Muscle of leg (tissue), 11 donors: ENCODE data around the gene ANKS1A. TPM values are rescaled to one million over a fixed set of nuclear protein-coding genes. Genes with fewer than 3 reads are reported as not detected.
A peak's percentile ranks its signal among the peaks of the same experiment; 100 is the strongest.

Source experiments
- DNase-seq: peaks from one replicate; pipeline ENCODE4 v3.0.0; 2013
- H3K27ac ChIP-seq: one replicate; pipeline ENCODE4 v1.5.1; 2013; ENCODE audit warnings: mild to moderate bottlenecking, low read length, control low read depth
- H3K27me3 ChIP-seq: one replicate; pipeline ENCODE4 v1.6.1; 2013; ENCODE audit warnings: low read length; ENCODE audit not compliant: control insufficient read depth, insufficient read depth
- H3K36me3 ChIP-seq: one replicate; pipeline ENCODE4 v1.6.1; 2013; ENCODE audit warnings: low read length; ENCODE audit not compliant: control insufficient read depth, insufficient read depth
- H3K4me1 ChIP-seq: one replicate; pipeline ENCODE4 v1.6.1; 2013; ENCODE audit warnings: low read length; ENCODE audit not compliant: control insufficient read depth, insufficient read depth
- H3K4me3 ChIP-seq: one replicate; pipeline ENCODE4 v1.5.1; 2013; ENCODE audit warnings: low read length, control low read depth
- H3K9me3 ChIP-seq: replicated peaks from 2 replicates; pipeline ENCODE4 v1.6.1; 2013; ENCODE audit warnings: low read depth, low read length; ENCODE audit not compliant: control insufficient read depth
- WGBS: methylation state at CpG from one replicate; pipeline ENCODE4 v1.1.5; 2013; ENCODE audit warnings: missing lambda C conversion rate; ENCODE audit not compliant: insufficient coverage; 5-methylcytosine and 5-hydroxymethylcytosine counted together
- polyA plus RNA-seq, 8 donors: library from polyadenylated mRNA; unstranded; fragments of 120-200 nt; gene quantifications; one replicate each; pipeline versions ENCODE4 v1.2.1 to v1.2.3, GENCODE V29; 2013; ENCODE audit warnings: inconsistent platforms in 1 of 8, low replicate concordance in 1 of 8; ENCODE audit not compliant: insufficient read length in 8 of 8, insufficient read depth in 1 of 8
- total RNA-seq: library from RNA; stranded (reverse); fragments of 120-200 nt; gene quantifications from one replicate; pipeline ENCODE4 v1.2.4, GENCODE V29; 2013

ANKS1A gene
- total and polyA plus RNA-seq, 9 donors, result 22.7 to 56.0 (median 39.8) TPM

- 80% methylated on average over 21 of the region's 21 CpGs for WGBS
- H3K9me3 ChIP-seq, result no peaks in the 10 kb centered on the region
- H3K4me1 ChIP-seq, result peaks cover 17% of the 10 kb centered on the region
- H3K27ac ChIP-seq, result no peak overlapping the region
- no peaks in the 10 kb centered on the region for H3K27me3 ChIP-seq
- no peak overlapping the region for H3K4me3 ChIP-seq
- H3K36me3 ChIP-seq, result peaks cover 86% of the 10 kb centered on the region
- no peak for DNase-seq
These were observed 191.9 kb downstream of the ANKS1A start for GRCh38 chr6:35080821-35081425.

GRCh38 chr6:35081426-35081851, 192.4 kb downstream of the ANKS1A start:
- peak; percentile 52 for DNase-seq
- Histone ChIP-seq H3K4me3 (no peak overlapping the region), H3K27ac (peak overlapping the region; percentile 51), H3K4me1 (peaks cover 17% of the 10 kb centered on the region), H3K27me3 (no peaks in the 10 kb centered on the region), H3K9me3 (no peaks in the 10 kb centered on the region), H3K36me3 (peaks cover 91% of the 10 kb centered on the region)
- whole genome bisulfite sequencing, result 28% methylated on average over 13 of the region's 13 CpGs

GRCh38 chr6:35082046-35082732, 193.1 kb downstream of the ANKS1A start:
- H3K4me1 ChIP-seq, result peaks cover 17% of the 10 kb centered on the region
- H3K4me3 ChIP-seq, result no peak overlapping the region
- H3K27ac ChIP-seq, result peak overlapping the region; percentile 29
- WGBS, result 54% methylated on average over 18 of the region's 19 CpGs
- H3K9me3 ChIP-seq, result no peaks in the 10 kb centered on the region
- no peak for DNase-seq
- H3K27me3 ChIP-seq, result no peaks in the 10 kb centered on the region
- peaks cover 92% of the 10 kb centered on the region for H3K36me3 ChIP-seq

- 84% methylated on average over 10 of the region's 13 CpGs for WGBS
- no peak for DNase-seq
- no peak overlapping the region for H3K27ac ChIP-seq
- H3K9me3 ChIP-seq, result no peaks in the 10 kb centered on the region
- peaks cover 93% of the 10 kb centered on the region for H3K36me3 ChIP-seq
- H3K27me3 ChIP-seq, result no peaks in the 10 kb centered on the region
- peaks cover 17% of the 10 kb centered on the region for H3K4me1 ChIP-seq
- H3K4me3 ChIP-seq, result no peak overlapping the region
These were observed 193.8 kb downstream of the ANKS1A start for GRCh38 chr6:35082733-35083403.

- no peak for DNase-seq
- no peaks in the 10 kb centered on the region for H3K9me3 ChIP-seq
- H3K27ac ChIP-seq, result no peak overlapping the region
- H3K27me3 ChIP-seq, result no peaks in the 10 kb centered on the region
- peaks cover 93% of the 10 kb centered on the region for H3K36me3 ChIP-seq
- WGBS, result 94% methylated on average over 5 of the region's 9 CpGs
- H3K4me3 ChIP-seq, result no peak overlapping the region
- peaks cover 17% of the 10 kb centered on the region for H3K4me1 ChIP-seq
These were observed 194.5 kb downstream of the ANKS1A start for GRCh38 chr6:35083507-35083906.

- peaks cover 17% of the 10 kb centered on the region for H3K4me1 ChIP-seq
- no peaks in the 10 kb centered on the region for H3K27me3 ChIP-seq
- peaks cover 93% of the 10 kb centered on the region for H3K36me3 ChIP-seq
- H3K27ac ChIP-seq, result no peak overlapping the region
- no peak overlapping the region for H3K4me3 ChIP-seq
- WGBS, result 83% methylated on average over 5 of the region's 14 CpGs
- no peaks in the 10 kb centered on the region for H3K9me3 ChIP-seq
- DNase-seq, result peak; percentile 45
These were observed 195.0 kb downstream of the ANKS1A start for GRCh38 chr6:35084041-35084491.

GRCh38 chr6:35084511-35085203, 195.6 kb downstream of the ANKS1A start:
- no peaks in the 10 kb centered on the region for H3K27me3 ChIP-seq
- 92% methylated on average over 8 of the region's 12 CpGs for WGBS
- peaks cover 93% of the 10 kb centered on the region for H3K36me3 ChIP-seq
- H3K9me3 ChIP-seq, result no peaks in the 10 kb centered on the region
- no peak overlapping the region for H3K27ac ChIP-seq
- DNase-seq, result no peak
- no peak overlapping the region for H3K4me3 ChIP-seq
- peaks cover 17% of the 10 kb centered on the region for H3K4me1 ChIP-seq

GRCh38 chr6:35085359-35086281, 196.6 kb downstream of the ANKS1A start:
- Histone ChIP-seq H3K9me3 (no peaks in the 10 kb centered on the region), H3K27ac (no peak overlapping the region), H3K27me3 (no peaks in the 10 kb centered on the region), H3K36me3 (peaks cover 86% of the 10 kb centered on the region), H3K4me1 (peaks cover 17% of the 10 kb centered on the region), H3K4me3 (no peak overlapping the region)
- WGBS, result 88% methylated on average over 30 of the region's 30 CpGs
- DNase-seq, result no peak

GRCh38 chr6:35086282-35086632, 197.2 kb downstream of the ANKS1A start:
- WGBS, result 83% methylated on average over 7 of the region's 10 CpGs
- Histone ChIP-seq H3K4me1 (peaks cover 16% of the 10 kb centered on the region), H3K36me3 (peaks cover 79% of the 10 kb centered on the region), H3K4me3 (no peak overlapping the region), H3K27ac (no peak overlapping the region), H3K9me3 (no peaks in the 10 kb centered on the region), H3K27me3 (no peaks in the 10 kb centered on the region)
- DNase-seq, result no peak
